IMR-90 (cell line): Measurements from ENCODE around the gene PPFIA1. TPM values are rescaled to one million over a fixed set of nuclear protein-coding genes. Genes with fewer than 3 reads are reported as not detected.
A peak's percentile ranks its signal among the peaks of the same experiment; 100 is the strongest.

Source experiments
- ATAC-seq: fragments of 200-7000 bp; cut with Tn5 transposase; 2 replicates; pipeline ENCODE4 v1.9.1; 2020; ENCODE audit warnings: low read depth, mild to moderate bottlenecking, moderate library complexity
- BruUV-seq: library from RNA; stranded (reverse); fragments of 400-500 nt; replicated peaks from 2 replicates; lab custom pipeline; 2021; lab: Mats Ljungman, UMichigan
- CTCF ChIA-PET: fragments of 300-600 bp; formaldehyde crosslinking; extraction: SDS; loops from one replicate; lab custom pipeline; 2021; ENCODE audit warnings: antibody characterized with exemption; lab: Yijun Ruan, JAX
- POLR2A ChIA-PET: fragments of 300-600 bp; sonication (Branson Sonifier 250); formaldehyde crosslinking; loops from one replicate; lab custom pipeline; 2022; ENCODE audit warnings: antibody characterized with exemption; ENCODE audit not compliant: unreplicated experiment; lab: Charles Lee
- DNase-seq: peaks from one replicate; pipeline ENCODE4 v3.0.0; 2013
- H2AFZ ChIP-seq: replicated peaks from 2 replicates; pipeline ENCODE3; 2013; ENCODE audit warnings: low read length, mild to moderate bottlenecking; ENCODE audit not compliant: poor library complexity
- H2AK5ac ChIP-seq: 2 replicates; pipeline ENCODE4 v1.6.1; 2013; ENCODE audit warnings: low read depth, low read length, inconsistent platforms
- H2AK9ac ChIP-seq: replicated peaks from 2 replicates; pipeline ENCODE3; 2013; ENCODE audit warnings: mild to moderate bottlenecking, low read depth, low read length, moderate library complexity; ENCODE audit not compliant: poor library complexity
- H2BK120ac ChIP-seq: 2 replicates; pipeline ENCODE4 v1.6.1; 2013; ENCODE audit warnings: low read depth, low read length, inconsistent platforms
- H2BK15ac ChIP-seq: 3 replicates; pipeline ENCODE4 v1.6.1; 2013; ENCODE audit warnings: low read depth, low read length, inconsistent platforms
- H2BK20ac ChIP-seq: 2 replicates; pipeline ENCODE4 v1.6.1; 2013; ENCODE audit warnings: low read depth, mild to moderate bottlenecking, inconsistent platforms, low read length, moderate library complexity
- H2BK5ac ChIP-seq: 2 replicates; pipeline ENCODE4 v1.6.1; 2013; ENCODE audit warnings: mild to moderate bottlenecking, low read depth, low read length, inconsistent platforms; ENCODE audit not compliant: poor library complexity, severe bottlenecking
- H3K14ac ChIP-seq: replicated peaks from 2 replicates; pipeline ENCODE4 v1.6.1; 2013; ENCODE audit warnings: low read depth, low read length, inconsistent platforms
- H3K18ac ChIP-seq: 2 replicates; pipeline ENCODE4 v1.6.1; 2013; ENCODE audit warnings: low read depth, low read length, control low read depth
- H3K23ac ChIP-seq: 2 replicates; pipeline ENCODE4 v1.6.1; 2013; ENCODE audit warnings: low read depth, low read length, inconsistent platforms
- H3K27ac ChIP-seq: 2 replicates; pipeline ENCODE4 v1.5.1; 2013; ENCODE audit warnings: mild to moderate bottlenecking, control low read depth, low read length; ENCODE audit not compliant: insufficient read depth
- H3K27me3 ChIP-seq: 2 replicates; pipeline ENCODE4 v1.6.1; 2013; ENCODE audit warnings: low read length; ENCODE audit not compliant: control insufficient read depth, insufficient read depth
- H3K36me3 ChIP-seq: 2 replicates; pipeline ENCODE4 v1.6.1; 2013; ENCODE audit warnings: low read length, mixed read lengths; ENCODE audit not compliant: control insufficient read depth, insufficient read depth
- H3K4ac ChIP-seq: 2 replicates; pipeline ENCODE4 v1.6.1; 2013; ENCODE audit warnings: low read depth, low read length, inconsistent platforms
- H3K4me1 ChIP-seq: 2 replicates; pipeline ENCODE4 v1.6.1; 2013; ENCODE audit warnings: low read length, mixed read lengths; ENCODE audit not compliant: control insufficient read depth, insufficient read depth
- H3K4me2 ChIP-seq: 2 replicates; pipeline ENCODE4 v1.6.1; 2013; ENCODE audit warnings: low read depth, mild to moderate bottlenecking, control low read depth, low read length, moderate library complexity
- H3K4me3 ChIP-seq: 2 replicates; pipeline ENCODE4 v1.5.1; 2013; ENCODE audit warnings: low read depth, mild to moderate bottlenecking, control low read depth, low read length, moderate library complexity; ENCODE audit not compliant: insufficient read depth
- H3K56ac ChIP-seq: 2 replicates; pipeline ENCODE4 v1.6.1; 2013; ENCODE audit warnings: low read length, inconsistent platforms; ENCODE audit not compliant: insufficient read depth; ENCODE audit errors: extremely low read depth
- H3K79me1 ChIP-seq, 2 experiments: 2 replicates each; pipeline ENCODE4 v1.6.1; 2013; ENCODE audit warnings: low read length in 2 of 2, inconsistent platforms in 1 of 2, low read depth in 1 of 2
- H3K9ac ChIP-seq: 2 replicates; pipeline ENCODE4 v1.6.1; 2013; ENCODE audit warnings: low read depth, low read length, control low read depth
- H3K9me1 ChIP-seq: 2 replicates; pipeline ENCODE4 v1.6.1; 2013; ENCODE audit warnings: low read length, inconsistent platforms; ENCODE audit not compliant: insufficient read depth
- H3K9me3 ChIP-seq: 2 replicates; pipeline ENCODE4 v1.6.1; 2013; ENCODE audit warnings: low read length; ENCODE audit not compliant: control insufficient read depth, insufficient read depth
- H4K20me1 ChIP-seq: 2 replicates; pipeline ENCODE4 v1.6.1; 2013; ENCODE audit warnings: low read length, inconsistent platforms; ENCODE audit not compliant: insufficient read depth
- H4K5ac ChIP-seq: 2 replicates; pipeline ENCODE4 v1.6.1; 2013; ENCODE audit warnings: mild to moderate bottlenecking, low read depth, low read length, control low read depth
- H4K8ac ChIP-seq, 2 experiments: 2 replicates each; pipeline ENCODE4 v1.6.1; 2013; ENCODE audit warnings: low read depth in 2 of 2, low read length in 2 of 2, control low read depth in 1 of 2, inconsistent platforms in 1 of 2
- H4K91ac ChIP-seq: 2 replicates; pipeline ENCODE4 v1.6.1; 2013; ENCODE audit warnings: low read depth, low read length, inconsistent platforms; ENCODE audit not compliant: insufficient read depth
- BHLHE40 ChIP-seq: fragments of 150-350 bp; IDR thresholded peaks from 2 replicates; pipeline ENCODE4 v1.6.1; 2016; ENCODE audit warnings: mild to moderate bottlenecking, low read depth, low read length
- FOS ChIP-seq: fragments of 150-350 bp; IDR thresholded peaks from 2 replicates; pipeline ENCODE4 v1.6.1; 2016; ENCODE audit warnings: low read depth, low read length
- MAFK ChIP-seq: IDR thresholded peaks from 2 replicates; pipeline ENCODE4 v1.6.1; 2012; ENCODE audit warnings: low read depth, low read length, improper control_type of control experiment
- MAZ ChIP-seq: IDR thresholded peaks from 2 replicates; pipeline ENCODE4 v1.6.1; 2012; ENCODE audit warnings: low read depth, mild to moderate bottlenecking, low read length, improper control_type of control experiment, moderate library complexity, borderline replicate concordance
- MXI1 ChIP-seq: IDR thresholded peaks from 2 replicates; pipeline ENCODE4 v1.6.1; 2012; ENCODE audit warnings: low read depth, mild to moderate bottlenecking, low read length, moderate library complexity, borderline replicate concordance
- RAD21 ChIP-seq: IDR thresholded peaks from 2 replicates; pipeline ENCODE4 v1.6.1; 2012; ENCODE audit warnings: low read length, improper control_type of control experiment
- RCOR1 ChIP-seq: IDR thresholded peaks from 2 replicates; pipeline ENCODE4 v1.6.1; 2012; ENCODE audit warnings: mild to moderate bottlenecking, low read length, improper control_type of control experiment; ENCODE audit not compliant: insufficient replicate concordance
- USF2 ChIP-seq: fragments of 150-350 bp; IDR thresholded peaks from 2 replicates; pipeline ENCODE4 v1.6.1; 2017; ENCODE audit warnings: mild to moderate bottlenecking, antibody characterized with exemption, low read length, low read depth
- WGBS, 2 experiments: methylation state at CpG; one replicate each; pipeline versions ENCODE4 v1.1.5 to v1.1.7; 2013; ENCODE audit warnings: missing lambda C conversion rate in 2 of 2; ENCODE audit not compliant: insufficient read length in 1 of 2; ENCODE audit errors: extremely low coverage in 2 of 2; 5-methylcytosine and 5-hydroxymethylcytosine counted together
- dilution Hi-C: fragments of 300-500 bp; cut with HindIII; formaldehyde crosslinking; loops from one replicate; pipeline ENCODE4 v1.14.3; 2018; ENCODE audit warnings: low sequenced_read_pairs; ENCODE audit not compliant: unreplicated experiment
- in situ Hi-C: fragments of 300-500 bp; cut with MboI; formaldehyde crosslinking; loops from 3 replicates; pipeline ENCODE4 v1.14.3; 2019; ENCODE audit warnings: low sequenced_read_pairs, inconsistent platforms, mixed read lengths
- intact Hi-C: fragments of 100-400 bp; cut with micrococcal nuclease; formaldehyde crosslinking; loops from 2 replicates; pipeline ENCODE4 v1.10.0; 2022
- polyA plus RNA-seq, 3 experiments: library from polyadenylated mRNA; depleted of rRNA; stranded (reverse); fragments of >200 nt; gene quantifications; 2 replicates each; pipeline ENCODE4 v1.2.3, GENCODE V29; 2012; ENCODE audit warnings: low replicate concordance in 1 of 3
- total RNA-seq: library from RNA; depleted of rRNA; stranded (reverse); fragments of >200 nt; gene quantifications from 2 replicates; pipeline ENCODE4 v1.2.3, GENCODE V29; 2012
- TF ChIP-seq, protein P1 (sequence below): conservative IDR thresholded peaks from 2 replicates; pipeline ENCODE4 v1.5.1; 2012; ENCODE audit warnings: mild to moderate bottlenecking, low read depth, low read length, improper control_type of control experiment

Gene PPFIA1
- total and polyA plus RNA-seq, 2 of the 4 experiments (the other 2 are of a cell fraction) = 25.6 to 37.2 TPM

- peaks cover 71% of the 10 kb centered on the region for H4K20me1 ChIP-seq
- intact Hi-C loops = no loop called here
Measured at GRCh38 chr11:70423523-70424505, 153.3 kb downstream of the PPFIA1 start.

More at GRCh38 chr11:70423523-70424505, 153.3 kb downstream of the PPFIA1 start:
- dilution Hi-C loops (no loop called here), in situ Hi-C loops (no loop called here)
- Histone ChIP-seq H3K9me3 (no peaks in the 10 kb centered on the region), H3K9me1 (peaks cover 25% of the 10 kb centered on the region), H2BK5ac (no peak overlapping the region), H3K4me1 (peaks cover 7% of the 10 kb centered on the region; the same call in 1 of the 2 replicates), H2AFZ (peak overlapping the region; percentile 27), H3K14ac (no peak overlapping the region), H4K8ac (no peak overlapping the region), H2AK5ac (peak overlapping the region; percentile 16; the same call in 1 of the 2 replicates), H3K27ac (no peak overlapping the region), H3K4ac (no peak overlapping the region), H3K56ac (no peak overlapping the region), H3K4me2 (no peak overlapping the region), H2BK120ac (no peak overlapping the region), H2BK20ac (no peak overlapping the region), H2AK9ac (no peak overlapping the region), H4K91ac (no peak overlapping the region), H2BK15ac (no peak overlapping the region), H3K9ac (no peak overlapping the region), H3K4me3 (no peak overlapping the region), H3K79me1 (peaks cover 24 to 73% of the 10 kb centered on the region in 2 experiments), H3K23ac (no peak overlapping the region), H4K5ac (no peak overlapping the region), H3K27me3 (no peaks in the 10 kb centered on the region), H3K18ac (no peak overlapping the region), H3K36me3 (peaks cover 76% of the 10 kb centered on the region)
- CTCF ChIA-PET = no interaction called here
- DNase-seq (peak; percentile 91), ATAC-seq (peak; percentile 88)
- peak; percentile 50; the same call in 1 of the 2 replicates for TF ChIP-seq MAFK
- peak; percentile 37; the same call in 1 of the 2 replicates for TF ChIP-seq MXI1
- TF ChIP-seq BHLHE40 = peak; percentile 100
- no peak for TF ChIP-seq MAZ
- TF ChIP-seq RCOR1 = peak; percentile 94
- no peak for TF ChIP-seq RAD21
- TF ChIP-seq, protein P1, sequence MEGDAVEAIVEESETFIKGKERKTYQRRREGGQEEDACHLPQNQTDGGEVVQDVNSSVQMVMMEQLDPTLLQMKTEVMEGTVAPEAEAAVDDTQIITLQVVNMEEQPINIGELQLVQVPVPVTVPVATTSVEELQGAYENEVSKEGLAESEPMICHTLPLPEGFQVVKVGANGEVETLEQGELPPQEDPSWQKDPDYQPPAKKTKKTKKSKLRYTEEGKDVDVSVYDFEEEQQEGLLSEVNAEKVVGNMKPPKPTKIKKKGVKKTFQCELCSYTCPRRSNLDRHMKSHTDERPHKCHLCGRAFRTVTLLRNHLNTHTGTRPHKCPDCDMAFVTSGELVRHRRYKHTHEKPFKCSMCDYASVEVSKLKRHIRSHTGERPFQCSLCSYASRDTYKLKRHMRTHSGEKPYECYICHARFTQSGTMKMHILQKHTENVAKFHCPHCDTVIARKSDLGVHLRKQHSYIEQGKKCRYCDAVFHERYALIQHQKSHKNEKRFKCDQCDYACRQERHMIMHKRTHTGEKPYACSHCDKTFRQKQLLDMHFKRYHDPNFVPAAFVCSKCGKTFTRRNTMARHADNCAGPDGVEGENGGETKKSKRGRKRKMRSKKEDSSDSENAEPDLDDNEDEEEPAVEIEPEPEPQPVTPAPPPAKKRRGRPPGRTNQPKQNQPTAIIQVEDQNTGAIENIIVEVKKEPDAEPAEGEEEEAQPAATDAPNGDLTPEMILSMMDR = no peak
- peak; percentile 90 for TF ChIP-seq USF2
- peak; percentile 66 for TF ChIP-seq FOS
- WGBS, 2 experiments = 65% methylated on average over 15 of the region's 34 CpGs; no CpG with 5 or more reads in 1 of the 2 experiments
- BruUV-seq = no TSS peak
- POLR2A ChIA-PET = interaction anchor here (0.6 kb wide), 1 partner anchor 23 kb away, joined by 3 read pairs; no protein-coding TSS in a partner anchor
